Fibroblast of pulmonary artery (primary cell): ENCODE results near the gene DLG1.

Experiments
- DNase-seq: peaks from one replicate; pipeline ENCODE4 v3.0.0-alpha.2; 2010; ENCODE audit warnings: low read depth
- H3K4me3 ChIP-seq: replicated peaks from 2 replicates; pipeline ENCODE4 v1.5.1; 2011; ENCODE audit warnings: low read depth, mild to moderate bottlenecking, control low read depth, low read length, moderate library complexity
- CTCF ChIP-seq: IDR thresholded peaks from 2 replicates; pipeline ENCODE4 v1.5.1; 2011; ENCODE audit warnings: mild to moderate bottlenecking, control low read depth, low read length, inconsistent platforms; ENCODE audit errors: missing control alignments

Gene DLG1

GRCh38 chr3:197256836-197257444 lies 41.5 kb downstream of the DLG1 start:
- peak; percentile 67 for TF ChIP-seq CTCF
- no peak overlapping the region for H3K4me3 ChIP-seq
- DNase-seq = peak; percentile 78

- no peak for DNase-seq
- no peak for TF ChIP-seq CTCF
- H3K4me3 ChIP-seq = no peak overlapping the region
Measured at GRCh38 chr3:197256104-197256503, 42.3 kb downstream of the DLG1 start.

GRCh38 chr3:197253238-197253947 lies 45.0 kb downstream of the DLG1 start:
- H3K4me3 ChIP-seq = no peak overlapping the region
- no peak for DNase-seq
- no peak for TF ChIP-seq CTCF

GRCh38 chr3:197249542-197249941 lies 48.9 kb downstream of the DLG1 start:
- DNase-seq = no peak
- no peak overlapping the region for H3K4me3 ChIP-seq
- no peak for TF ChIP-seq CTCF

GRCh38 chr3:197248341-197248740 lies 50.1 kb downstream of the DLG1 start:
- TF ChIP-seq CTCF = no peak
- no peak overlapping the region for H3K4me3 ChIP-seq
- DNase-seq = no peak

- no peak for DNase-seq
- TF ChIP-seq CTCF = no peak
- H3K4me3 ChIP-seq = no peak overlapping the region
Measured at GRCh38 chr3:197244751-197245150, 53.7 kb downstream of the DLG1 start.

GRCh38 chr3:197242784-197243432 lies 55.5 kb downstream of the DLG1 start:
- H3K4me3 ChIP-seq = no peak overlapping the region
- no peak for DNase-seq
- no peak for TF ChIP-seq CTCF
